ENCODE measurements around the gene DYNLT2B. TPM values are rescaled to one million over a fixed set of nuclear protein-coding genes. Genes with fewer than 3 reads are reported as not detected.

DYNLT2B gene
- total RNA-seq, 1 donor = 16.0 TPM

Small RNA genes lying within 50 kb of the gene (small RNA-seq; reads per million reads assigned to genes)
- gene AC069257.2 (not detected), gene RNU6-910P (not detected)

Other genes with a start within 250 kb of the DYNLT2B start
- gene TFRC, start 236.2 kb downstream of the DYNLT2B start, total RNA-seq (ENCODE audit: low replicate concordance) = 80.3 and 143 TPM in 2 replicates
- gene ZDHHC19, start 106.8 kb downstream of the DYNLT2B start, total RNA-seq (ENCODE audit: low replicate concordance) = not detected in 2 replicates
- not detected in 2 replicates for gene SLC51A, start 101.7 kb downstream of the DYNLT2B start, total RNA-seq (ENCODE audit: low replicate concordance)
- 76.7 and 80.8 TPM in 2 replicates for gene PCYT1A, start 30.5 kb downstream of the DYNLT2B start, total RNA-seq (ENCODE audit: low replicate concordance)
- not detected in 2 replicates for gene TM4SF19, start 20.1 kb upstream of the DYNLT2B start, total RNA-seq (ENCODE audit: low replicate concordance)
- 20.9 and 27.7 TPM in 2 replicates for gene UBXN7, start 114.2 kb upstream of the DYNLT2B start, total RNA-seq (ENCODE audit: low replicate concordance)
- gene RNF168, start 185.5 kb upstream of the DYNLT2B start, total RNA-seq (ENCODE audit: low replicate concordance) = 32.4 and 35.4 TPM in 2 replicates
- not detected in 2 replicates for gene SMCO1, start 197.1 kb upstream of the DYNLT2B start, total RNA-seq (ENCODE audit: low replicate concordance)